H9 (cell line): ENCODE data around the gene ACAT1. TPM values are rescaled to one million over a fixed set of nuclear protein-coding genes. Genes with fewer than 3 reads are reported as not detected.

Experiments used
- DNase-seq: peaks from one replicate; pipeline ENCODE4 v3.0.0-alpha.2; 2017
- H2AFZ ChIP-seq: one replicate; pipeline ENCODE4 v1.6.1; 2013; ENCODE audit warnings: mild to moderate bottlenecking, low read length, control low read depth, moderate library complexity
- H2AK5ac ChIP-seq: 2 replicates; pipeline ENCODE4 v1.6.1; 2013; ENCODE audit warnings: low read length, control low read depth, mixed read lengths; ENCODE audit not compliant: insufficient read length
- H2BK120ac ChIP-seq: one replicate; pipeline ENCODE4 v1.6.1; 2013; ENCODE audit warnings: low read depth, mild to moderate bottlenecking, low read length, control low read depth, inconsistent platforms; ENCODE audit not compliant: poor library complexity, severe bottlenecking
- H2BK12ac ChIP-seq: 2 replicates; pipeline ENCODE4 v1.6.1; 2013; ENCODE audit warnings: low read length, control low read depth, mixed read lengths, low read depth; ENCODE audit not compliant: insufficient read length
- H2BK15ac ChIP-seq: 2 replicates; pipeline ENCODE4 v1.6.1; 2013; ENCODE audit warnings: low read depth, low read length, control low read depth
- H2BK20ac ChIP-seq: one replicate; pipeline ENCODE4 v1.6.1; 2013; ENCODE audit warnings: low read depth, mild to moderate bottlenecking, low read length, control low read depth, inconsistent platforms; ENCODE audit not compliant: poor library complexity, severe bottlenecking
- H2BK5ac ChIP-seq: 2 replicates; pipeline ENCODE4 v1.6.1; 2013; ENCODE audit warnings: low read length, control low read depth, mixed read lengths; ENCODE audit not compliant: insufficient read length
- H3K14ac ChIP-seq: 2 replicates; pipeline ENCODE4 v1.6.1; 2013; ENCODE audit warnings: low read length, control low read depth; ENCODE audit not compliant: insufficient read depth
- H3K18ac ChIP-seq: 2 replicates; pipeline ENCODE4 v1.6.1; 2013; ENCODE audit warnings: low read depth, mild to moderate bottlenecking, mixed read lengths, low read length, control low read depth; ENCODE audit not compliant: insufficient read length
- H3K23ac ChIP-seq: 2 replicates; pipeline ENCODE4 v1.6.1; 2013; ENCODE audit warnings: low read length, control low read depth, mixed read lengths, low read depth; ENCODE audit not compliant: insufficient read length
- H3K23me2 ChIP-seq: 2 replicates; pipeline ENCODE4 v1.6.1; 2013; ENCODE audit warnings: low read depth, mild to moderate bottlenecking, mixed read lengths, low read length, control low read depth; ENCODE audit not compliant: insufficient read length, poor library complexity, severe bottlenecking
- H3K27ac ChIP-seq: 2 replicates; pipeline ENCODE4 v1.5.1; 2013; ENCODE audit warnings: low read length, control low read depth, mixed read lengths, low read depth; ENCODE audit not compliant: insufficient read length
- H3K27me3 ChIP-seq: 2 replicates; pipeline ENCODE4 v1.6.1; 2013; ENCODE audit warnings: low read length, control low read depth, inconsistent platforms; ENCODE audit not compliant: insufficient read depth
- H3K4ac ChIP-seq: 2 replicates; pipeline ENCODE4 v1.6.1; 2013; ENCODE audit warnings: low read depth, mild to moderate bottlenecking, control low read depth, inconsistent platforms, low read length, moderate library complexity
- H3K4me1 ChIP-seq: 2 replicates; pipeline ENCODE4 v1.6.1; 2013; ENCODE audit warnings: low read length, control low read depth, inconsistent platforms; ENCODE audit not compliant: insufficient read depth
- H3K4me2 ChIP-seq: 2 replicates; pipeline ENCODE4 v1.6.1; 2013; ENCODE audit warnings: low read length, control low read depth, mixed read lengths; ENCODE audit not compliant: insufficient read length, insufficient read depth
- H3K56ac ChIP-seq: 2 replicates; pipeline ENCODE4 v1.6.1; 2013; ENCODE audit warnings: low read depth, mild to moderate bottlenecking, mixed read lengths, low read length, control low read depth; ENCODE audit not compliant: insufficient read length
- H3K79me1 ChIP-seq: 2 replicates; pipeline ENCODE4 v1.6.1; 2013; ENCODE audit warnings: low read depth, mild to moderate bottlenecking, moderate library complexity, low read length, control low read depth, inconsistent platforms; ENCODE audit not compliant: insufficient read depth, poor library complexity, severe bottlenecking
- H3K79me2 ChIP-seq: 2 replicates; pipeline ENCODE4 v1.6.1; 2013; ENCODE audit warnings: low read length, control low read depth, inconsistent platforms; ENCODE audit not compliant: insufficient read depth
- H3K9ac ChIP-seq: 2 replicates; pipeline ENCODE4 v1.6.1; 2013; ENCODE audit warnings: low read length, control low read depth, mixed read lengths; ENCODE audit not compliant: insufficient read length; ENCODE audit errors: extremely low read depth
- H3K9me3 ChIP-seq: one replicate; pipeline ENCODE4 v1.6.1; 2013; ENCODE audit warnings: low read depth, low read length, inconsistent platforms; ENCODE audit not compliant: control insufficient read depth
- H3T11ph ChIP-seq: one replicate; pipeline ENCODE4 v1.6.1; 2013; ENCODE audit warnings: mild to moderate bottlenecking, low read length, control low read depth, inconsistent platforms
- H4K20me1 ChIP-seq: one replicate; pipeline ENCODE4 v1.6.1; 2013; ENCODE audit not compliant: control insufficient read depth, insufficient read length, insufficient read depth
- H4K5ac ChIP-seq: 2 replicates; pipeline ENCODE4 v1.6.1; 2013; ENCODE audit warnings: low read depth, mild to moderate bottlenecking, mixed read lengths, low read length, control low read depth; ENCODE audit not compliant: insufficient read length
- H4K8ac ChIP-seq: replicated peaks from 2 replicates; pipeline ENCODE4 v1.6.1; 2013; ENCODE audit warnings: low read length, control low read depth, mixed read lengths, low read depth; ENCODE audit not compliant: insufficient read length
- H4K91ac ChIP-seq: 2 replicates; pipeline ENCODE4 v1.6.1; 2013; ENCODE audit warnings: low read depth, mild to moderate bottlenecking, moderate library complexity, mixed read lengths, low read length, control low read depth; ENCODE audit not compliant: insufficient read length
- H3K27ac Mint-ChIP-seq, 3 experiments: 2 replicates in 2 of 3; 3 replicates in 1 of 3; pipeline ENCODE4 v1.8.0; 2020 to 2021; ENCODE audit warnings: mixed read lengths in 3 of 3, mild to moderate bottlenecking in 1 of 3, moderate library complexity in 1 of 3
- H3K27me3 Mint-ChIP-seq: 2 replicates; pipeline ENCODE4 v1.8.0; 2021; ENCODE audit warnings: low read depth, mild to moderate bottlenecking, moderate library complexity, mixed read lengths
- H3K36me3 Mint-ChIP-seq, 3 experiments: 2 replicates in 2 of 3; 3 replicates in 1 of 3; pipeline ENCODE4 v1.8.0; 2020 to 2021; ENCODE audit warnings: low read depth in 3 of 3, mixed read lengths in 3 of 3; ENCODE audit not compliant: insufficient read depth in 1 of 3
- H3K4me1 Mint-ChIP-seq, 2 experiments: 2 replicates each; pipeline ENCODE4 v1.8.0; 2020; ENCODE audit warnings: mixed read lengths in 2 of 2
- H3K4me3 Mint-ChIP-seq, 2 experiments: 2 replicates in 1 of 2; 3 replicates in 1 of 2; pipeline ENCODE4 v1.8.0; 2020 to 2021; ENCODE audit warnings: mild to moderate bottlenecking in 2 of 2, mixed read lengths in 2 of 2, moderate library complexity in 1 of 2
- H3K9me3 Mint-ChIP-seq, 2 experiments: 2 replicates in 1 of 2; 3 replicates in 1 of 2; pipeline ENCODE4 v1.8.0; 2020; ENCODE audit warnings: mild to moderate bottlenecking in 2 of 2, mixed read lengths in 2 of 2, moderate library complexity in 1 of 2
- WGBS: extraction: QIAGEN DNeasy Blood & Tissue Kit; methylation state at CpG from one replicate; pipeline ENCODE4 v1.1.7; 2013; ENCODE audit warnings: missing lambda C conversion rate, low lambda C conversion rate, mixed read lengths; ENCODE audit not compliant: insufficient read length; ENCODE audit errors: extremely low coverage; 5-methylcytosine and 5-hydroxymethylcytosine counted together
- total RNA-seq: library from RNA; stranded (reverse); gene quantifications from 2 replicates; pipeline ENCODE4 v1.2.1, GENCODE V29; 2021
- TF ChIP-seq, protein P1 (sequence below): fragments of 200-600 bp; sonication (generic); conservative IDR thresholded peaks from 3 replicates; pipeline ENCODE4 v1.8.0; 2021; ENCODE audit warnings: antibody characterized with exemption, mild to moderate bottlenecking

The ACAT1 gene
- total RNA-seq, 1 experiment from 2014 or later, result 39.1 TPM

DNA sequence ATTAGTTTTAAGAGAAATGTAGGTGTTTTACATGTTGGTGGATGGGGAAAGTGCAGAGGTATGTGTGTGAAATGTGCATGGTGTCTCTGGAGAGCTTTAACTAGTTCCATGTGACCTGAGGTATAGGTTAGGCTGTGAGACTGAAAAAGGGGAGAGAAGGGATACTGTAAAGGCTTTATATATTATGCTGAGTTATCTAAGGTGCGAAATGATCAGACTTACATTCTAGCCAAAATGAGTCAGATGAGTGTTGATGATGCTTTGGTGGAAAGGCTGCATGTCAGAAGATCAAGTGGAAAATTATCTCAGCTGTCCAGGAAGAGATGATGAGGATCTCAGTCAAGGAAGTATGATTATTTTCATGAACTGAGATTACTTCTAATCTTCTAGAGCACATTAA is 15.8 kb downstream of the ACAT1 start:
- Histone ChIP-seq H3K9me3 (no peaks in the 10 kb centered on the region), H3K4me1 (no peaks in the 10 kb centered on the region), H2BK15ac (no peak overlapping the region), H3K14ac (no peak overlapping the region), H3K56ac (no peak overlapping the region), H3K79me1 (no peaks in the 10 kb centered on the region), H3T11ph (no peak overlapping the region), H4K5ac (no peak overlapping the region), H3K9ac (no peak overlapping the region), H4K20me1 (no peaks in the 10 kb centered on the region), H2BK20ac (no peak overlapping the region), H2AFZ (no peak overlapping the region), H2BK120ac (no peak overlapping the region), H3K4me2 (no peak overlapping the region), H3K4ac (no peak overlapping the region), H4K91ac (no peak overlapping the region), H3K23me2 (no peaks in the 10 kb centered on the region), H3K27ac (no peak overlapping the region), H2AK5ac (no peak overlapping the region), H3K27me3 (no peaks in the 10 kb centered on the region), H2BK5ac (no peak overlapping the region), H3K79me2 (no peaks in the 10 kb centered on the region), H2BK12ac (no peak overlapping the region), H3K18ac (no peak overlapping the region), H4K8ac (no peak overlapping the region), H3K23ac (no peak overlapping the region)
- peaks cover 5 to 30% (median 10%) of the 10 kb centered on the region in 3 experiments; a peak in 6 of 7 replicates for H3K36me3 Mint-ChIP-seq
- no peaks in the 10 kb centered on the region for H3K9me3 Mint-ChIP-seq
- H3K4me1 Mint-ChIP-seq, result no peaks in the 10 kb centered on the region
- H3K4me3 Mint-ChIP-seq, result no peak overlapping the region
- DNase-seq, result no peak
- H3K27ac Mint-ChIP-seq, result peak overlapping the region in 1 of 3 experiments; percentile 8; a peak in 1 of 7 replicates
- H3K27me3 Mint-ChIP-seq, result no peaks in the 10 kb centered on the region
- TF ChIP-seq, protein P1, sequence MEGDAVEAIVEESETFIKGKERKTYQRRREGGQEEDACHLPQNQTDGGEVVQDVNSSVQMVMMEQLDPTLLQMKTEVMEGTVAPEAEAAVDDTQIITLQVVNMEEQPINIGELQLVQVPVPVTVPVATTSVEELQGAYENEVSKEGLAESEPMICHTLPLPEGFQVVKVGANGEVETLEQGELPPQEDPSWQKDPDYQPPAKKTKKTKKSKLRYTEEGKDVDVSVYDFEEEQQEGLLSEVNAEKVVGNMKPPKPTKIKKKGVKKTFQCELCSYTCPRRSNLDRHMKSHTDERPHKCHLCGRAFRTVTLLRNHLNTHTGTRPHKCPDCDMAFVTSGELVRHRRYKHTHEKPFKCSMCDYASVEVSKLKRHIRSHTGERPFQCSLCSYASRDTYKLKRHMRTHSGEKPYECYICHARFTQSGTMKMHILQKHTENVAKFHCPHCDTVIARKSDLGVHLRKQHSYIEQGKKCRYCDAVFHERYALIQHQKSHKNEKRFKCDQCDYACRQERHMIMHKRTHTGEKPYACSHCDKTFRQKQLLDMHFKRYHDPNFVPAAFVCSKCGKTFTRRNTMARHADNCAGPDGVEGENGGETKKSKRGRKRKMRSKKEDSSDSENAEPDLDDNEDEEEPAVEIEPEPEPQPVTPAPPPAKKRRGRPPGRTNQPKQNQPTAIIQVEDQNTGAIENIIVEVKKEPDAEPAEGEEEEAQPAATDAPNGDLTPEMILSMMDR, result no peak
- no CpG with 5 or more reads among the region's 1 CpG for WGBS
